ENCODE data around the gene MED19.
"Not testable (repeated sequence)": the region's sequence is repeated elsewhere in the genome, so short reads cannot be mapped to it uniquely, and the experiment has no call there.

MED19 gene, protein sequence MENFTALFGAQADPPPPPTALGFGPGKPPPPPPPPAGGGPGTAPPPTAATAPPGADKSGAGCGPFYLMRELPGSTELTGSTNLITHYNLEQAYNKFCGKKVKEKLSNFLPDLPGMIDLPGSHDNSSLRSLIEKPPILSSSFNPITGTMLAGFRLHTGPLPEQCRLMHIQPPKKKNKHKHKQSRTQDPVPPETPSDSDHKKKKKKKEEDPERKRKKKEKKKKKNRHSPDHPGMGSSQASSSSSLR

DNA sequence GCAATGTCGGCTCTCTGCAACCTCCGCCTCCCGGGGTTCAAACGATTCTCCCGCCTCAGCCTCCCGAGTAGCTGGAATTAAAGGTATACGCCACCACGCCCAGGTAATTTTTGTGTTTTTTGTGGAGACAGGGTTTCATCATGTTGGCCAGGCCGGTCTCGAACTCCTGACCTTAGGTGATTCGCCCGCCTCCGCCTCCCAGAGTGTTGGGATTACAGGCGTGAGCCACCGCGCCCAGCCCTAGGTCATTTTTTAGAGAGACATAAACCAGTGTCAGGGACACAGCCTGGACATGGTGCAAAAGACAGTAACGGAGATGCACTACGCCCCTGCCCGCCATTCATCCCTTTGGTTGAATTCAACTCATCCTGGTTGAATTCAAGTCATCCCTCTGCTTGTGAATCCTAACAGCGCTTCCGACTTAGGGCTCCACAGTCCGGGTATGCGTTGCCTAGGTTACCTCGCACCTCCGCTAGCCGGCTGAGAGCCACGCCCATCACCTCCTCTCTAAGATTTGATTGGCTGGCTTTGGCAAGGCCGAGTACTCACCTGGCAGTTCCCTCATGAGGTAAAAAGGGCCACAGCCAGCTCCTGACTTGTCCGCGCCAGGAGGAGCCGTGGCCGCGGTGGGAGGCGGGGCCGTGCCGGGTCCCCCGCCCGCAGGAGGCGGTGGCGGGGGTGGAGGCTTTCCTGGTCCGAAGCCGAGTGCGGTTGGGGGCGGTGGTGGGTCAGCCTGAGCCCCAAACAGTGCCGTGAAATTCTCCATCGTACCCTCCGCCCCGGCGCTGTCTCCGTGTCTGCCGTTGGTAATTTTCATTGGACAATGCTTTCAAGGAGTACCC lies at the start of gene MED19:
TSS of gene MED19 (minus strand) at position 802 of the 842 bp plus-strand sequence. CDS start at position 766, 36 bp downstream.
- peak; percentile 95 for DNase-seq

DNA sequence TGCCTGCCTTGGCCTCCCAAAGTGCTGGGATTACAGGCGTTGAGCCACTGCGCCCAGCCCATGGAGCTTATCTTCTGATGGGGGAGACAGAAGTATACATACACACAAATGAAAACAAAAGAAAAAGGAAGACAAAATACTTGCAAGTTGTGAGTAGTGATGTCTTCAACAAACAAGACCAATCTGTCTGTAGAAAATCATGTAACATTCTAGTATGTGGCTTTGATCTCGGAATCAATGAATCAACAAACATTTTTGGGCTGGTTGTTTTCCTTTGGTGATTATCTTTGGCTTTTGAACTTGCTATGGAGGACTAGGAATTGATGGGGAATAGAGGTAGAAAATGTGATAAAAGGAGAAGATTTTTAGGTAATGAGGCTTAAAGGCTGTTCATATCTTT lies 46.2 kb upstream of the MED19 start:
- no peak for DNase-seq

DNA sequence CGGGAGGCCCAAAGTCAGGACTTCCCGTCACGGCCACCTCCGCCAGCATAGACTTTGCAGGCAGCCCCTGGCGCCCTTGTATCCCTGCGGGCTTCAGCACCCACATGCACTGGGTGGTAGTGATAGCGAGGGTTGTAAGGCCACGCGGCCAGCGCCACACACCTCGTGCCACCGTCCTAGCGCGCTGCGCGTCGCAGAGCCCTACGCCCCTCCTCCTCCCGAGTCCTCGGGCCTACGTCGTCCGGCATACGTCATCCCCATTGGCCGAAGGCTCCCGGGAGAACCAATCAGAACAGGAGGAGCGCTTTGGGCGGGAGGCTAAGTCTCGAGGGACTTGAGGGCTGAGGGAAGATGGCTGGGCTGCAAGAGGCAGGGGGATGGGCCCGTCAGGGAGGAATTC lies 40.9 kb upstream of the MED19 start:
- DNase-seq: no peak

DNA sequence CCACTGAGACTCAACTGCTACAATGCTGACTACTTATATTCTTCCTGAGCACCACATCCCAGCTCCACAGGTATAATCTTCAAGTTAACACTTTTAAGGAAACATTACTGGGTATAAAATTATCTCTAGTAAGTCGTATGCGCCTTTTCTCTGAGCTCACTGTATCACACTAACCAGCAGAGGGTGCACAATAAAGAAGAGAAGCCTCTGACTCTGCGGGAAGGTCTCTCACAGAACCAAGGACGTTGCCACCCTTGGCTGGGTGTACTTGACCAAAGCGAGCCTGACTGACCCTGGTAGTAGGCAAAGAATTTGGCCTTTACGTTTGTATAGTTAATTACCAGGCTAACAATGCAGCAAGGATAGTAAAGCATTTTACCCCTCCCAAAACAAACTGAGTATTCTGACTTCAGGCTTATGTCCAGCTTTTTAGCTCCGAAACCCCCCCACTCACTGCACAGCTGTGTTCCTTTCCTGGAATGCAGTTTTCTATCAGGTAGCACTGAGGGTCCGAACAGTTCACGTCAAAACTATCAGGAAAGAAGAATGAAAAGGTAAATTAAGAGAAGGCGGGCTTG lies 39.8 kb upstream of the MED19 start, which contains the start of gene BTBD18:
TSS of gene BTBD18 (minus strand) at position 144 of the 578 bp plus-strand sequence. CDS start 631 bp downstream, outside the sequence.
- peak; percentile 43 for DNase-seq

DNA sequence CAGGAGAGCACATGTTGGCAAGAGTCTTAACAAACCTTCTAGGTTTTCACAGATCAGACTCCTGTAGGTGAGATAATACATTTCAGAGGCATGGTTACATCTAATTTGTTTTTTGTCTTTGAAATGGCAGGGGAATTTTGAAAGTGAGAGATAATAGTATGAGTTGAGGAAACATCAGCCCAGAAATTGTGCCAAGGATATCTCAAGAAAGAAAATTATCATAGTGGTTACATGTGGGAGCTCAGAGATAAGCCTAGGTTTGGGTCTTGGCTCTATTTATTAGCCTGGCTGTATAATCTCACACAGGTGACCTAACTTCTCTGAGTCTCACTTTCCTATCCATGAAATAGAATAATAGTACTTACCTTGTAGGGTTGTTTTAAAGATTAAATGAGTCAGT lies 39.2 kb upstream of the MED19 start:
- no peak for DNase-seq

DNA sequence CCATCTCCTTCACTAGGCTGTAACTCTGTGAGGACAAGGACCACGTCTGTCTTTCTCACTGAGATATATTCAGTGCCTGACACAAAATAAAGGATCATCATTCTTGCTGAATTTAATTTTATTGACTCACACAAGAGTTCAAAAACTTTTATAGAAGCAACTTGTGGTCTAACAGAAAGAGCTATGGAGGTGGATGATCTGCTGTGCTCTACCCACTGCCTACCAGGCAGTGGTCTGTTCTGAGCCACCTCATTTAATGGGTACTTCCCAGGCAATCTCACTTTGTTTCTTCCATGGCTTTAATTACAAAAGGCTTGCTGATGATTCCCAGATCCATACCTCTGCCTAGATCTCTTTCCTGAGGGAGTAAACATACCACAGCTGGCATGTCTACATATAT lies 34.9 kb upstream of the MED19 start:
- DNase-seq: no peak

DNA sequence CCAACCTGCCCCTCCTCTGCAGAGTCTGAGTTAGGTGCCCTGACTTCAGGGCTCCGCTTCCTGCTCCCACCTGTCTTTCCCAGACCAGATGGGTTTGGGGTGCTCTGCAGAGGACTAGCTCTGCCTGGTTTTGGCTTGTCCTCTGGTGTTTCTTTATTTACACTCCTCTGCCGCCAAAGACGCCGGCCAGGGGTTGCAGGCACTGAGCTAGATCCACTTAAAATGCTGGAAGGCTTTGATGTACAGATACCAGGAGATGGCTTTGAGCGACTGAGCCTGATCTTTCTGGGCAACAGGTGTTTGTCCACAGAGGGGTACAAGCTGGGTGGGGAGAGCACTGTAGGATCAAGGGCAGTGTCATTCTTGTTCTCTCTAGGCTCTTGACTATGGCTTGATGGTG lies 33.2 kb upstream of the MED19 start:
- DNase-seq: no peak

DNA sequence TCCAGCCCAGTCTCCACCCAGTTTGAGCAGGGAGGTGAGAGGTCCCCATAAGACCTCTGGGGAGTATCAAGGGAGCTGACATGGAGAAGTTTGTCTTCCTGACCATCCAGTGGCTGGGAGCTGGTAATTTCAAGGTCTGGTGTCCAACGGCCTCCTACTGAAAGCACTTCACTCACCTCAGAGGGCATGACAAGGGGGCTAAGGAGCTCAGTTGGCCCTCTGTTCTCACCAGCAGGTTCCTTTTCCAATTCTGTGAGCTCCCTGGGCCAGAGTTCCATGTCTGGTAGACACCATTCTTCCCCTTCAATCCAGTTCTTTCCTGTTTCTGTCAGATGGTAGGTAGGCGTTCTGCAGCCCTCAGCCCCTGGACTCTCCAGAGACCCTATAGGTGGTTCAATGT lies 32.3 kb upstream of the MED19 start:
- DNase-seq: no peak

DNA sequence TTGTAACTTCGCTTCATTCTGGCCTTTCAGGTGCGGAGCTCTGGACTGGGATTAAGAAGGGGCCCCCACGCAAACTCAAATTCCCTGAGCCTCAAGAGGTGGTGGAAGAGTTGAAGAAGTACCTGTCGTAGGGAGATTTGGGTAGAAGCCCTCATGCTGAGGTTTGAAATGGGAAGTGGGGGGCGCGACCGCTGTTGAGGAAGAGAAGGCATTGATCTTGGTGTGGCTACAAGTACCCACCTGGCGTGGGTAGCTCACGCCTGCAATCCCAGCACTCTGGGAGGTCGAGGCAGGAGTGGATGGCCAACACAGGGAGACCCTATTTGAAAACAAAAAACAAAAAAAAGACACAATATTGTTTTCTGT lies 30.1 kb upstream of the MED19 start:
- DNase-seq: no peak

DNA sequence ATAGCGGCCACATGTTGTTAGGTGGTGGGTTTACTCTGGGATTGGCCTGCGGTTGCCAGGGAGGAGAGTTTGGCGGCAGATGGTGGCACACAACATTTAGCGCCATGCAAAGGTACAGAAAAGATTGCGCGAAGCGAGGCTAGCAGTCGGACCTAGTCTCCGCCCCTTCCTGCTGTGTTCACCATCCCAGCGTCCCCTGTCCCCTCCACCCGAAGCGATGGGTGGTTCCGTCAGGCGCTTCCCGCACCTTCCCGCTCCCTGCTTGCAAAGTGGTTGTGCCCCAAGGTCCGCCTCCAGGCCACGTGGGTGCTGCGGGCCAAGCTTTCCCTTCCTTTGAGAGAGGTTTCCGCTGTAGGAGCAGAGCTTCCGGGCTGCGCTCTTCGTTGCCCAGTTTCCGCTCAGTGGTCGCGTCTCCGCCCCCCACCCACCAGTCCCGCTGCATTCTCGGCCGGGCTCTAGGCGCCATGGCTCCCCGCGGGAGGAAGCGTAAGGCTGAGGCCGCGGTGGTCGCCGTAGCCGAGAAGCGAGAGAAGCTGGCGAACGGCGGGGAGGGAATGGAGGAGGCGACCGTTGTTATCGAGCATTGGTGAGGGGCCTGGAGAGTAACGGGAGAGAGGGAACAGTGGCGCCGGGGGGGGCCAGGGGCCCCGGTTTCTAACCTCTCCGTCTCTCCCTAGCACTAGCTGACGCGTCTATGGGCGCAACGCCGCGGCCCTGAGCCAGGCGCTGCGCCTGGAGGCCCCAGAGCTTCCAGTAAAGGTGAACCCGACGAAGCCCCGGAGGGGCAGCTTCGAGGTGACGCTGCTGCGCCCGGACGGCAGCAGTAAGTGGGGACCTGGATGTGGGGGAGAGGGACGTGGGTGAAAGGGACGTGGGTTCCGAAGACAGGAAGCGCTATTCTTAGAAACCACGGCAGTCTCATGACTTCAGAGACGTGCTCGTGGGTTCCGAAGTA lies 29.4 kb upstream of the MED19 start, which contains the start of gene SELENOH:
TSS of gene SELENOH (plus strand) at position 360 of the 955 bp plus-strand sequence. CDS start at position 465, 105 bp downstream.
- peak; percentile 94 for DNase-seq

DNA sequence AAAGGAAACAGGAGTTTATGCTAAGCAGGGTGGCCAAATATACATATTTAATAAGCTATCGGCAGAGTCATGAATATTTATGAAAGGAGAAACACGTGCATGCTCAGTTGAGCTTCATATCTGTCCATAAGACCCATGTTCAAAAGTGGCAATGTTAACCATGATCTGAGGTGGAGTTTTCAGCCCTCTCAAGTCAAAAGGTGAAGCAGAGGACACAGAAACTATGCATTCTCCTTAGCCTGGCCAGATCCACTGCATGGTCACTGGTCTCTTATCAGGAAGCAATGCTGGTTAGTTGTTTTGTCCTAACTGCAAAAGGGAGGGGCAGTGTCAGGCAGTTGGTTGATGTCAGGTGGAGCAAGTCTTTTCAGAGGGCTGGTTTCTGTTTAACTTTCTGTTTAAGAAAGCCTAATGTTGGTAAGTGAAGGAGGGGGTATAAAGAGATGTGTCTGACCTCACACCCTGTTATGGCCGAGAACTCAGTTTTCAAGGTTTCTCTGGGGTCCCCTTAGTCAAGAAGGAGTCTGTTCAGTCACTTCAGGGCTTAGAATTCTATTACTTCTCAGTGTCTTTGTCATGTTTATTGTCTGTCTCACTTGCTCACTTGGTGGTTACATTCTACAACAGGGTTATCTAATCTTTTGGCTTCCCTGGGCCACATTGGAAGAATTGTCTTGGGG lies 23.7 kb upstream of the MED19 start:
- DNase-seq: no peak

DNA sequence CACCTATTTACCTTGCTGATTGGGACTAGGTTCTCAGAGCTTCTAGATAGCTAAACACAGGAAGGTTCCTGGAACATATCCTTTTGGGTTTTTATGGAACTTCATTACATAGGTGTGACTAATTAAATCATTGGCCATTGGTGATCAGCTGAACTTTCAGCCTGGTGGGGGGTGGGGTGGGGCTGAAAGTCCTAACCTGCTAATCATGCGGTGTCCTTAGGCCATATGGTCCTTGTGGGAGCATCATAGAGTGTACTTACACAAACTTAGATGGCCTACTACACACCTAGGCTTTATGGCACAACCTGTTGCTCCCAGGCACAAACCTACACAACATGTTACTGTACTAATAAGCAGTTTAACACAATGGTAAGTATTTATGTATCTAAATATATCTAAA lies 20.6 kb upstream of the MED19 start:
- DNase-seq: no peak

DNA sequence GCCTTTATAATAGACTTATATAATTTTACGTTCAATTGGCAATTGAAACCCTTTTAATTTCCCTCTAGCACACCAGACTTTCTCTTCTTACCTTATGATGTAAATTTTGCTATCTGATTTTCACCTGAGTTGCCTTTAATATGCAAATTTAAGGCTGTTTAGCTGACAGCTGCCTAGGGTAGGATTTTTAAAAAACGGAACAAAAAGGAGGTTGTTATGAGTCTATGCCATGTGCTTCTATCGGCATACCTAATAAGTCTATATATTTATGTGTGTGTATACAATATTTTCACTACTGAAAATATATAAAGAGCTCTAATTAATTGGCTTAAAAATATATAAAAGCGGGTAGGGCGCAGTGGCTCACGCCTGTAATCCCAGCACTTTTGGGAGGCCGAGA lies 17.5 kb upstream of the MED19 start:
- DNase-seq: no peak

DNA sequence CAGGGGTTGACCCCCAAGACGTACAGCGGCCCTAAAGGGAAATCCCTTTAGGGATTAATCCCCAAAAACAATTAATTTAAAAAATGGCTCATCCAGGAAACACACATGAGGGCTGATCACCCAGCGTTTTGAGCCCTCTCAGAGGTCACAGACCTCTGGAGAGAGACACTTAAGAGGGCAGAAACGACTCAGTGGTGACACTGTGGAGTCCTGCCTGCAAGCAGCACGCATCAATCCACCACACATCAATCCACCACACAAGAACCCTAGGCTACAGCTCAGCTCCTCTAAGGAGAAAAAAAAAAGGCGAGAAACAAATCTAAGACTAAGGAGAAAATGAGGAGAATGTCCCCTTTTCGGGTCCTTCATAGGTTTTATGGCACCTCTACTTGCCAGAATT lies 16.8 kb upstream of the MED19 start:
- no peak for DNase-seq

DNA sequence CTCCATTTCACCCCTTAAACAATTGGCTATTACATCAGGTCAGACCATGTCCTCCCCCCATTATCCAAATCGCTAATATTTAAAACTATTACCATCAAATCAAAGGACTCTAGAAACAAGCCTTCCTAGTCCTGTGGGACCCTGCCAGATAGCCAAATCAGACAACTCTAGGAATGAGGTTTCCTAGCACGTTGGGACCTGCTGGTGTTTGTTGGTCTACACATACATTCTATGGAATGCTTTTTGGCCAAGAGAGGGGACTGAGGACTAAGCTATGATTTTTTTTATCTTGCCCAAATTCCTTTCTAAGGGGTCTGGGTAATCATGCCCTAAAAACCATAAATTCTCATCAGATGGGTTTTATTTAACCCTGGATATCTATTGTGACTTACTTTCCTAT lies 15.2 kb upstream of the MED19 start:
- no peak for DNase-seq

DNA sequence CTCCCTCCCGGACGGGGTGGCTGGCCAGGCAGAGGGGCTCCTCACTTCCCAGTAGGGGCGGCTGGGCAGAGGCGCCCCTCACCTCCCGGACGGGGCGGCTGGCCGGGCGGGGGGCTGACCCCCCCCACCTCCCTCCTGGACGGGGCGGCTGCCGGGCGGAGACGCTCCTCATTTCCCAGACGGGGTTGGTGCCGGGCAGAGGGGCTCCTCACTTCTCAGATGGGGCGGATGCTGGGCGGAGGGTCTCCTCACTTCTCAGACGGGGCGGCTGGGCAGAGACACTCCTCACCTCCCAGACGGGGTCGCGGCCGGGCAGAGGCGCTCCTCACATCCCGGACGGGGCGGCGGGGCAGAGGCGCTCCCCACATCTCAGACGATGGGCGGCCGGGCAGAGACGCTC lies 4.7 kb upstream of the MED19 start:
- not testable (repeated sequence) for DNase-seq

DNA sequence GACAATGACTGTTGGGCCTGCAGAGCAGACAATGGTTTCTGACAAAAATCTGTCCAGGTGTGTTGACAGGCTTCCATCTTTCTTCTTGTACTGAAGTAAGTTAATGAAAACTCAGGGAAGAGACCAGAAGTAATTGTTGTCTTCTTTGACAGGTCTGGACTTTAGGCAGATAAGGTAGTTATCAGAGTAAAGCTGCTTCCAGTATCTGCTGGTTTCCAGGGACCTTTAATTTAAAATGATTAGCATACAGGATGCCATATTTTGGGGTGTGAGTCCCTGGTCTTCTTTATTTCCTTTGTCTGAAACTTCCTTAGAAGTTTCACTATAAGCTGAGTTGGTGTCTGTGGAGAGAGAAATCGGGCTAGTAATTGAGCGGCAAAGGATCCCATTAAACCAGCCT lies 1.8 kb upstream of the MED19 start:
- DNase-seq: no peak

DNA sequence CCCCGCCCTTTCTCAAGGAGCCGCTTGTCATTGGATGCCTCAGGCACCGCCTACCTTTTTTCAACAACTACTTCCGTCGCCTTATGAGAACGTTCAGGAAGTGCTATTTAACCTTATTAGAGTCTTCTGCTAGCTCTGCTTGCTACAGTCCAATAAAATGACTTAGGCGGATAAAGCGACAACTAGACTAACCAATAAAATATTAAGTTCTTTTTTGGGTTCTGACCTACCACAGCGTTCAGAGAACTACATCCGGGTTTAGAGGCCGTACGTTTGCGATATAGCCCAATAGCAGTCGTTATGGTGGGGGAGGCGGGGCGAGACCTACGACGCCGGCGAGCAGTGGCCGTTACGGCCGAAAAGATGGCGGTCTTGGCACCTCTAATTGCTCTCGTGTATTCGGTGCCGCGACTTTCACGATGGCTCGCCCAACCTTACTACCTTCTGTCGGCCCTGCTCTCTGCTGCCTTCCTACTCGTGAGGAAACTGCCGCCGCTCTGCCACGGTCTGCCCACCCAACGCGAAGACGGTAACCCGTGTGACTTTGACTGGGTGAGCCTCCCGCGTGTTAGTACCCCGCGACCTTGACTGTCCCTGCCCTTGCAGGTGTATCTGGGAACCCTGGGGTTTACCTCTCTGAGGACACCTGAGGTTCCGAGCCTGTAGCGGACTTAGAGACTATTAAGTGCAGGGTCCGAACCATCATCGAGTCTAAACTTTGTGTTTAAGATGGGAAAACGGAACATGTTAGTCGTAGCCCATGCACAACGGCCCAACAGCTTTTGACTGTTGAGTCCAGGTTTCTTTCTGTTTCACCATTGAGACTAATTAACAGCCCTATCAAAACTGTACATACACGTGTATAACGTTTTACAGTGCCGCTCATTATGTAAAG lies 488 bp upstream of the MED19 start, which contains the start of gene TMX2:
TSS of gene TMX2 (plus strand) at position 338 of the 895 bp plus-strand sequence. CDS start at position 364, 26 bp downstream.
- peak; percentile 98 for DNase-seq

DNA sequence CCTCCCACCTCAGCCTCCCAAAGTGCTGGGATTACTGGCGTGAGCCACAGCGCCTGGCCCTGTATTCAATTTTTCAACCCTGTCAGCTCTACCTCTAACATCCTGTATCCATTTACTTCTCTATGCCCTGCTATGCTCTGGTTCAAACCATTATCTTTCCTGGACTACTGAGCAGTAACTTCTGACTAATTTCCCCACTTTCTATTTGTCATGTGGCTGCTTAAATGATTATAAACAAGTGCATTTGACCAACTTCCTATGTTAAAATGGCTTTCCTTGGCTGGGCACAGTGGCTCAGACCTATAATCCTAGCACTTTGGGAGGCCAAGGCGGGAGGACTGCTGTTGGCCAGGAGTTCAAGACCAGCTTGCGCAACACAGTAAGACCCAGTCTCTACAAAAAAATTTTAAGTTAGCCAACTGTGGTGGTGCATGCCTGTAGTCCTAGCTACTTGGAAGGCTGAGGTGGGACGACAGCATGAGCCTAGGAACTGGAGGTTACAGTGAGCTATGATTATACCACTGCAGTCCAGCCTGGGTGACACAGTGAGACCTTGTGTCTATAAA lies 2.1 kb downstream of the MED19 start:
- no peak for DNase-seq

DNA sequence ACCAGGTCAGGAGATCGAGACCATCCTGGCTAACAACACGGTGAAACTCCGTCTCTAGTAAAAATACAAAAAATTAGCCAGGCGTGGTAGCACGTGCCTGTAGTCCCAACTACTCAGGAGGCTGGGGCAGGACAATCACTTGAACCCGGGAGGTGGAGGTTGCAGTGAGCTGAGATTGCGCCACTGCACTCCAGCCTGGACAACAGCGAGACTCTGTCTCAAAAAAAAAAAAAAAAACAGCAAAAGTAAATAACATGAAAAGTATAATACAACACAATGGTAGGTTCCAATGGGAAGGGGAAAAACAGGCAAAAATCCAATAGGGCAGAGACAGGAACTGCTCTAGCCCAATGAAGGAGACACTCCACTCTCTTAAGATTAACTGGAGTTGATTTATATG lies 6.6 kb downstream of the MED19 start:
- DNase-seq: not testable (repeated sequence)

DNA sequence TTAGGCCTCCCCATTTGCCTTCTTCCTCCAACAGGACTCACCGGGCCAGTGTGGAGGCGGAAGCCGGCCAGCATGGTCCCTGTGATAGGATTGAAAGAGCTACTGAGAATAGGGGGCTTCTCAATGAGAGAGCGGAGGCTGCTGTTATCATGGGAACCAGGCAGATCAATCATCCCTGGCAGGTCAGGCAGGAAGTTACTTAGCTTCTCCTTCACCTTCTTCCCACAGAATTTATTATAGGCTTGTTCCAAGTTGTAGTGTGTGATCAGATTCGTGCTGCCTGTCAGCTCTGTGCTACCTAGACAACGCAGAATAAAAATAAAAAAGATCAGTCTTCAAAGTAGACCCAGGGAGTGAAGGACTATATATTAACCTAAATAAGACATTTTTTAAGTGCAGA lies 7.1 kb downstream of the MED19 start:
- DNase-seq: no peak

Data from NCI-H510A treated with DMSO at 0.1 percent for 48 hours (cell line).